ENCODE measurements around the gene CLEC17A.

CLEC17A gene

GRCh38 chr19:14555918-14556661 is 26.8 kb upstream of the CLEC17A start (continued):
- TF ChIP-seq ZFHX2 (tag by site-specific recombination; conservative IDR thresholded peaks at IDR 0.05) (peak; percentile 52), ZNF623 (tag by site-specific recombination; IDR thresholded peaks at IDR 0.05) (peak; percentile 92), ZNF510 (tag by site-specific recombination; IDR thresholded peaks at IDR 0.05; ENCODE audit: insufficient replicate concordance) (no peak), OSR2 (tag by site-specific recombination; IDR thresholded peaks at IDR 0.05) (no peak), ZBTB20 (tag by site-specific recombination; IDR thresholded peaks at IDR 0.05) (peak; percentile 83), IKZF3 (tag by site-specific recombination; IDR thresholded peaks at IDR 0.05) (no peak), EGR2 (tag by site-specific recombination; IDR thresholded peaks at IDR 0.05; ENCODE audit: low read depth) (peak; percentile 30; the same call in 1 of the 2 replicates)

- H3K36me3 ChIP-seq (ENCODE audit: control insufficient read depth in 2 of 2, insufficient read depth in 1 of 2, low read length in 2 of 2): peaks cover 0 to 4% of the 10 kb centered on the region in 2 experiments; a peak in 2 of 3 replicates
- H3K4me1 ChIP-seq (ENCODE audit: control insufficient read depth, insufficient read depth, low read length): no peaks in the 10 kb centered on the region
- no peaks in the 10 kb centered on the region for H3K9me3 ChIP-seq (ENCODE audit: control insufficient read depth, insufficient read depth, low read depth, low read length)
- H3K4me3 ChIP-seq (ENCODE audit: low read depth, low read length): no peak overlapping the region; the same call in 1 of the 2 replicates
- CTCF ChIA-PET: interaction anchor here (0.6 to 5.0 kb wide), 24 partner anchors 9 to 755 kb away, joined by 3 to 37 read pairs (median 4); partner anchors contain the start of gene NDUFB7
- H3K27ac ChIP-seq (ENCODE audit: extremely low read depth, low read depth, low read length): no peak overlapping the region
- POLR2A ChIA-PET: interaction anchor here (0.9 to 1.6 kb wide), 3 partner anchors 15 to 39 kb away, joined by 3 to 4 read pairs (median 3); partner anchors contain the start of genes DNAJB1 and NDUFB7
- TF ChIP-seq BCL6B (tag by site-specific recombination; IDR thresholded peaks at IDR 0.05) (no peak), OSR2 (tag by site-specific recombination; IDR thresholded peaks at IDR 0.05) (0 out of 2 replicates have a peak, but pooled peaks have one; percentile 10), ZBTB48 (tag by site-specific recombination; IDR thresholded peaks at IDR 0.05) (peak; percentile 26; the same call in 1 of the 2 replicates), ZNF76 (tag by site-specific recombination; IDR thresholded peaks at IDR 0.05; ENCODE audit: borderline replicate concordance, low read depth) (0 out of 2 replicates have a peak, but pooled peaks have one; percentile 31), ZNF404 (tag by site-specific recombination; IDR thresholded peaks at IDR 0.05) (0 out of 2 replicates have a peak, but pooled peaks have one; percentile 17), KLF8 (tag by site-specific recombination; IDR thresholded peaks at IDR 0.05) (peak; percentile 74; the same call in 1 of the 2 replicates), ZNF664 (tag by site-specific recombination; IDR thresholded peaks at IDR 0.05) (peak; percentile 75; the same call in 1 of the 2 replicates), ZBTB8A (tag by site-specific recombination; IDR thresholded peaks at IDR 0.05) (peak; percentile 66), ZSCAN30 (tag by site-specific recombination; IDR thresholded peaks at IDR 0.05) (peak; percentile 58; the same call in 1 of the 2 replicates), ZNF610 (tag by site-specific recombination; IDR thresholded peaks at IDR 0.05; ENCODE audit: borderline replicate concordance) (no peak), ZBTB21 (tag by site-specific recombination; IDR thresholded peaks at IDR 0.05) (peak; percentile 41; the same call in 1 of the 2 replicates), ZNF341 (tag by site-specific recombination; IDR thresholded peaks at IDR 0.05; ENCODE audit: low read depth) (peak; percentile 58; the same call in 1 of the 2 replicates), HIC1 (tag by site-specific recombination; IDR thresholded peaks at IDR 0.05) (peak; percentile 40; the same call in 1 of the 2 replicates), ZNF394 (tag by site-specific recombination; IDR thresholded peaks at IDR 0.05; ENCODE audit: borderline replicate concordance) (peak; percentile 93), KLF17 (tag by site-specific recombination; IDR thresholded peaks at IDR 0.05) (0 out of 2 replicates have a peak, but pooled peaks have one; percentile 22), ZNF501 (tag by site-specific recombination; IDR thresholded peaks at IDR 0.05) (peak; percentile 61; the same call in 1 of the 2 replicates), ZBTB17 (tag by site-specific recombination; IDR thresholded peaks at IDR 0.05) (peak; percentile 63; the same call in 1 of the 2 replicates), ZNF292 (tag by site-specific recombination; IDR thresholded peaks at IDR 0.05; ENCODE audit: borderline replicate concordance, low read depth) (peak; percentile 66; the same call in 1 of the 2 replicates), SP3 (tag by site-specific recombination; IDR thresholded peaks at IDR 0.05) (peak; percentile 15; the same call in 1 of the 2 replicates), ZNF600 (tag by site-specific recombination; IDR thresholded peaks at IDR 0.05) (peak; percentile 89), OVOL3 (tag by site-specific recombination; IDR thresholded peaks at IDR 0.05) (0 out of 2 replicates have a peak, but pooled peaks have one; percentile 35), MEIS1 (CRISPR knock-in tag; IDR thresholded peaks at IDR 0.05; ENCODE audit: borderline replicate concordance) (no peak)
- TF ChIP-seq, protein P1, sequence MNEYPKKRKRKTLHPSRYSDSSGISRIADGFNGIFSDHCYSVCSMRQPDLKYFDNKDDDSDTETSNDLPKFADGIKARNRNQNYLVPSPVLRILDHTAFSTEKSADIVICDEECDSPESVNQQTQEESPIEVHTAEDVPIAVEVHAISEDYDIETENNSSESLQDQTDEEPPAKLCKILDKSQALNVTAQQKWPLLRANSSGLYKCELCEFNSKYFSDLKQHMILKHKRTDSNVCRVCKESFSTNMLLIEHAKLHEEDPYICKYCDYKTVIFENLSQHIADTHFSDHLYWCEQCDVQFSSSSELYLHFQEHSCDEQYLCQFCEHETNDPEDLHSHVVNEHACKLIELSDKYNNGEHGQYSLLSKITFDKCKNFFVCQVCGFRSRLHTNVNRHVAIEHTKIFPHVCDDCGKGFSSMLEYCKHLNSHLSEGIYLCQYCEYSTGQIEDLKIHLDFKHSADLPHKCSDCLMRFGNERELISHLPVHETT (tag by site-specific recombination; IDR thresholded peaks at IDR 0.05): 0 out of 2 replicates have a peak, but pooled peaks have one; percentile 19
Measured at GRCh38 chr19:14556662-14557188, 26.2 kb upstream of the CLEC17A start.
